T1000 (cell line): ENCODE results near the gene ZSCAN5C.
"Not testable (repeated sequence)": the region's sequence is repeated elsewhere in the genome, so short reads cannot be mapped to it uniquely, and the experiment has no call there.

Source experiments
- DNase-seq: peaks from one replicate; lab custom pipeline; 2025; ENCODE audit warnings: mixed read lengths; lab: John Stamatoyannopoulos, UW

ZSCAN5C gene

DNA sequence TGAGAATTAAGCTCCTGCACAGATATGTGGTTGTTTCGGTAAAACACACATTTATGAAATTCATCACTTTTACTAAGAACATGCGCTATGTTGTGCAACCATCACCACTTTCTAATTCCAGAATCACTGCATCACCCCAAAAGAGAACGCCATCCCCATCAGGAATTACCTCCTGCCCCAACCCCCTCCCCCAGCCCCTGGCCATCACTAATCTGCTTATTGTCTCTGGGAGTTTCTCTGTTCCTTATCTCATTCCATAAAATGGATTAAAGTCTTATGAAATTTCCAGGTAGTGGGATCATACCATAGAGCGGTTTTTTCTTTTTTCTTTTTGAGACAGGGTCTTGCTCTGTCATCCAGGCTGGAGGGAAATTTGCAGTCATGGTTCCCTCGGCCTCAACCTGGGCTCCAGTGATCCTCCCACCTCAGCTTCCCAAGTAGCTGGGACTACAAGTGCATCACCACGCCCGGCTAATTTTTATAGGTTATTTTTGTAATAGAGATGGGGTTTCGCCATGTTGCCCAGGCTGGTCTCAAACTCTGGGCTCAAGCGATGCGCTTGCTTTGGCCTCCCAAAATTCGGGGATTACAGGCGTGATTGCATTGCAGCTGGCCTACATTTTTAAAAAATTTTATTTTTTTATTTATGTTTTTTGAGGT, 8.0 kb upstream of the ZSCAN5C start:
- DNase-seq = no peak

DNA sequence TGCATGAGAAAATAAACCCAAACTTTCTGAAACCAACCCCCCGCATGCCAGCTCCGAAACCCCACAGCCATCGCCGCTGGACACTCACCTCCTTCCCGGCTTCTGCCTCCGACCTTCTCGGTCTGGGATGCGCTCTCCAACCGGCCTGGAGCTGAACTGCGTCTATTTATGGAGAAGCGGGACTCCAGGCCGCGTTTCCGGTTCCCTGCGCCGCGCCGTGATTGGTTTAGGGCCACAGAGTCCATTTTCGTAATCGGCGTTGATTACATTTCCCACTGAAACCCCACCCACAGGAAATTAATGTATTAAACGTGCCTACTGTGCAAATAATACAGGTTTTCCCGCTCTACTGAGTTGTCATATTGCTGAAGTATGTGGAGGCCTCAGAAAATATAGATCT, 4.4 kb upstream of the ZSCAN5C start, which contains the start of gene ZSCAN5B:
Gene ZSCAN5B (minus strand): TSS at position 138 of the 400 bp plus-strand sequence. CDS start 4,731 bp downstream, outside the sequence.
- not testable (repeated sequence) for DNase-seq

DNA sequence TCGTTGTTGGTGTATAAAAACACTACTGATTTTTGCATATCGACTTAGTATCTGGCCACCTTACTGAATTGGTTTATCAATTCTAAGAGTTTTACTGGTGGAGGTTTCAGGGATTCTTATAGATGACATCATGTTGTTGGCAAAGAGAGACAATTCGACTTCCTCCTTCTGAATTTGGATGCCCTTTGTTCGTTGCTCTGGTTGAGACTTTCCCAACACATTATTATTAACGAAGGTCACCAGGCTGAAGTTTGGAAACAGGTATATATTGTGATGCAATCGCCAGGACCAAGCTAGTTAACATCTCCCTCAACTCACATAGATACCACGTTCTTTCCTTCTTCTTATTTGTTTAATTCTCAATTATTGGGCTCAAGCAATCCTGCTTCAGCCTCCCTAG, 2.4 kb upstream of the ZSCAN5C start:
- no peak for DNase-seq

DNA sequence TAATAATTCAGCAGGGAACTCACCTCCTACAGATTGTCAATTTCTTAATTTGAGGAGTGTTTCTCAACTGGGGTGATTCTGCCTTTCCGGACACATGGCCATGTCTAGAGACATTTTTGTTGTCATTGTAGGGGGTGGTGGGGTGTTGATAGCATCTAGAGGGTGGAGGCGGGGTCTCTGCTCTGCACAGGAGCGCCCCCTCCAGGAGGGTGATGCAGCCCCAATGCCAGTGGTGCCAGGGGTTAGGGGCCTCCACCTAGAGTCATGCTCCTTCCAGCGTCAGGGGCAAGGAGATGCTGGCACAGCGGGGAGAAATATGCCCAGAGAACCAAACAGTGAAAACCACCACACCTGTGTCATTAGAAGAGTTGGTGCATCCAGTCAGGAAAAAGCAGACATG, 5.5 kb downstream of the ZSCAN5C start:
- DNase-seq = not testable (repeated sequence)

DNA sequence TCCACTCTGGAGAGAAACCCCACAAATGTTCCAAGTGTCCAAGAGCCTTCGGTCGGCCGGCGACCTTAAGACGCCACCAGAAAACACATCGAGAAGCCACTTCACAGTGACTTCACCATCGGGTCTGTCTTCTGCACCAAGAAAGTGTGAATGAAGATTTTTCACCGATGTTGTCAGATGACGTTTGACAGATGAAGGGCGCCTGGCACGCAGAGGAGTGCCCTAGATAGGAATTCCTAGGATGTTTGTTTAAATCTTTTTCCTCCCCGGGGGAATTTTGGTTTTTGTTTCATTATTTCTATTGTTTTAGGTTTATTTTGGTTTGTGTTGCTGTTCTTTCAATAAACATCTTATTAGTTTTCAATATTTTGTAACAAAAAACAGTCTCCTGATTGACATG, 7.0 kb downstream of the ZSCAN5C start:
- no peak for DNase-seq

DNA sequence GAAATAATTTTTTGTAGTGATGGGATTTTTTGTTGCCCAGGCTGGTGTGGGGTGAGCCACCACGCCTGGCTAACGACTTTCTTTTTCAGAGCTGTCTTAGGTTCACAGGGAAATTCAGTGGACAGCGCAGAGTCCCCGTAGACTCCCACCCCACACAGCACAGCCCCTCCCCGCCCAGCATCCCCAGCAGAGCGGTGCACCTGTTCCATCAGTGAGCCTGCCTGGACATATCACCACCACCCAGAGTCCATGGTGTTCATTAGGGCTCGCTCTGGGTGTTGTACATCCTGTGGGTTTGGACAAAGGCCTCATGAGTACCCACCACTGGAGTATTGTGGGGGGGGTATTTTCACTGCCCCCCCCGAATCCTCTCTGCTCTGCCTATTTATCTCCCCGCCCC, 8.0 kb downstream of the ZSCAN5C start:
- not testable (repeated sequence) for DNase-seq

DNA sequence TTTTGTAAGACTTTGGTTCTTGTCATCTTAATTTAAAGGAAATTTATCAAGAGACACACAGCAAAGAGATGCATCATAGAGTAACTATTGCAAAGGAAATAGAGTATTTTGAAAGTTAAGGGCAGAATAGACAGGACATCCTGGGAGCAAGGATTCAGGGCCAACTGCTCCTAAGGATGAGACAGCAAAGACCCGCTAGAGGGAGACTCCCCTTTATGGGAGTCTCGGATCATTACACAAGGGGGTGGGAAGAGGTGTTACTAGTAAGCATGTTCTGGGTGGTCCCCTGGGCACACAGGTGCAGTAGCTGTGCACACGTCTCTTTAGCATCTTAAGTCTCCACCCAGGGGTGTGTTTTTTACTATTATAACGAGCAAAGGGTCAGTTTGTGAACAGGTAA, 9.6 kb downstream of the ZSCAN5C start:
- DNase-seq = no peak

DNA sequence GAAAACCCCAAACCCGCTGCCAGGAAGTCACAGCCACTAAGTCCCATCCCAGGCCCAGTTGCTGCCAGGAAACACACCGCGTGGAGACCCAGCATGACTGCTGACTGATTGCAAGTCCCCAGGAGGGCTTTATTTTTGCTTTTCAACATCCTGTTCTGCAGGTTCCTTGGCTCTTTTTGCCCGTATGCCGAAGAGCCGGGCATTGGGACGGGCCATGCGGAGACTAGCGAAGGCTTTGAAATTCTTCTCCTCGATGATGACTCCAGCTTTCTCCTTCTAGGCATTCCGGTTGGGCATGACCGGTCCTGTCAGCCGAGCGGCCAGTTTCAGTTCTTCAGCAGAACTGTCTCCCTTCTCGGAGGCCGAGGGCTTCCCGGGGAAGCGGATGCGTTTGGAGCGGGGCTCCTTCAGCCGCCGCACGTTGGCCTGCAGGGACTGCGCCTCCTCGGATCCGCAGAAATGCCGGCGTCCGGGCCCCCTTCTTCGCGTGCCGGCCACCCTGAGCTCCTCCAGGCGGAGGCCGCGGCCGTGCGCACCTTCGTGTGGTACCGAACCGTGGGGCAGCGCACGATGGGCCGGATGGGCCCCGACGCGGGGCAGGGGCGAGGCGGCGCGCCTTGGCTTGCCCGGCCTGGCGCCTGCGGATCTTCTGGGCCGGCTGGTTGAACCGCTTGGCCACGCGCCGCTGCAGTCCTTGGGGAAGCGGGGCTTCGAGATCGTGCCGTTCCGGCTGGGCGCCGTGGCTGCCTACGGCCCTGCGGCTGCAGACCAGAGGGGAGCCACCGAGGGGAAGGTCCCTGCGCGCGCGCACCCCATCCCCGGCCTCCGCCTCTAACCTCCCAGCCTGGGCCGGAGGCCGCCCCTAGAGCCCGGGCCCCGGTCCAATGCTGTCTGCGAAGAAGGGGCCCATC, 15.2 kb downstream of the ZSCAN5C start:
- DNase-seq = no peak

DNA sequence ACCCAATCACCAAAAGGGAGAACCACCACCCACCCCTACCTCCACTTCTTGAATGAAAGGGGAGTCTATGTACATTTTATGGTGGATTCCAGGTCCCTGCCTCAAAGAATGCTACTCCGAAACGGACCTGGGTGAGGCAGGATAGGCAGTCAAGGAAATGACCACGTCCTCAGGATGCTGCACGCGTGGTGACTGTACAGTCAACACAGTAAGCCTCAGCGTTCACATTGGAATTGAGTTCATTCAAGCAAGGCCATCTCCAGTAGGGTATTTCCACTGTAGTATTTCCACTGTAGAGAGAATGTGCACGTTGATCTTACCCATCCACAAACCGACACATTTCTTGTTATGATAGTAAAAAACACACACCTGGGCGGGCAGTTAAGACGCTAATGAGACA, 16.9 kb downstream of the ZSCAN5C start:
- no peak for DNase-seq

DNA sequence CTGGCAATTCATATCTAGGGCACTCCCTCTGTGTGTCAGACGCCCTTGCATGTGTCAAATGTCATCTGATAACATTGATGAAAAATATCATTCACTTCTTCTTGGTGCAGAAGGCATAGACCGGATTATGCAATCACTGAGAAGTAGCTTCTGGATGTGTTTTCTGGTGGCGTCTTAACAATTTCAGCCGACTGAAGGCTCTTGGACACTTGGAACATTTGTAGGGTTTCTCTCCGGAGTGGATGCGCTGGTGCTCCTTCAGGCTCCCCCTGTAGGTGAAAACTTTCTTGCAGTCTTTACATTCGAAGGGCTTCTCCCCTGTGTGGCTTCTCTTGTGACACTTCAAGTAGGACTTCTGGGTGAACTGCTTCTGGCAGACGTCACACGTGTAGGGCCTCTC, 19.4 kb downstream of the ZSCAN5C start:
- not testable (repeated sequence) for DNase-seq

DNA sequence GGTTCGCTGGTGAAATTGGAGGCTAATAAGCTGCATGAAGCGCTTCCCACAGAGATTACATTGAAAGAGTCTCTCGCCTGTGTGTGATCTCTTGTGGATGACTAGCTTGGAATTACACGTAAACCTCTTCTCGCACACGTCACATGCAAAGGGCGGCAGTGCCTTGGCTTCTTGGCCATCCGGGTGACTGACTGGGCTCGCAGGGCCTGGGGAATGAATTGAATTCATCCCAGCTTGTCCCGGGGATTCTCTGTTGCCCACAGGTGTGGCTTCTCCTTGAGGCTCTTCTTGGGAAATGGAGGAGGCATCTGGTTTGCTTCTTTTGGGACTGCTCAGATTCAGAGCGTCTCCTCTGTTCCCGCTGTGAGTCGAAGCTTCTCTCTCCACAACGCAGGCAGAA, 19.8 kb downstream of the ZSCAN5C start:
- no peak for DNase-seq

DNA sequence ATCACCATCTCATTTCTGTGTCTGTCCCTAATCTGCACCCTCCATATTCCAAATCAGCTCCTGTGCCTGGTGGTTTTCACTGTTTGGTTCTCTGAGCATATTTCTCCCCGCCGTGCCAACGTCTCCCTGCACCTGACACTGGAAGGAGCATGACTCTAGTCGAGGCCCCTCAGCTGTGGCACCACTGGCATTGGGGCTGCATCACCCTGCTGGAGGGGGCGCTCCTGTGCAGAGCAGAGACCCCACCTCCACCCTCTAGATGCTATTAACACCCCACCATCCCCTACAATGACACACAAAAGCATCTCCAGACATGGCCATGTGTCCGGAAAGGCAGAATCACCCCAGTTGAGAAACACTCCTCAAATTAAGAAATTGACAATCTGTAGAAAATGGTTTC, 20.8 kb downstream of the ZSCAN5C start:
- no peak for DNase-seq

DNA sequence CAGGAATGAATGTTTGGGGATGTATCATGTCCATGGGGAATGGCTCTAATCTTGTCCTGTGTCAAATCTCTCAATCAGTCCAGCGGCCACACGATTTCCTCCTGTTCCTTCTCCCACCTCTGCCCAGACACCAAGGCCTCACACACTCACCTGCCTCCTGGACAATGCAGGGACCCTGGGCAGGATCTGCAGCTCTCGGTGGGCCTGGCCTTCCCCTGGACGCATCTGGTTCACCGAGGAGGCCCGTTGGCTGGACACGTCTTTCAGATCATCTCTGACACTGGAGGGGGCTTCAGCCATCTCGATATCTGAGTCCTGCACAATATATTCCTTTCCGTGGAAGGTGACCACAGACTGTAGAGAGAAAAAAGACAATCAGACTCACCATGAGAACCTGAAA, 21.4 kb downstream of the ZSCAN5C start:
- DNase-seq = no peak

DNA sequence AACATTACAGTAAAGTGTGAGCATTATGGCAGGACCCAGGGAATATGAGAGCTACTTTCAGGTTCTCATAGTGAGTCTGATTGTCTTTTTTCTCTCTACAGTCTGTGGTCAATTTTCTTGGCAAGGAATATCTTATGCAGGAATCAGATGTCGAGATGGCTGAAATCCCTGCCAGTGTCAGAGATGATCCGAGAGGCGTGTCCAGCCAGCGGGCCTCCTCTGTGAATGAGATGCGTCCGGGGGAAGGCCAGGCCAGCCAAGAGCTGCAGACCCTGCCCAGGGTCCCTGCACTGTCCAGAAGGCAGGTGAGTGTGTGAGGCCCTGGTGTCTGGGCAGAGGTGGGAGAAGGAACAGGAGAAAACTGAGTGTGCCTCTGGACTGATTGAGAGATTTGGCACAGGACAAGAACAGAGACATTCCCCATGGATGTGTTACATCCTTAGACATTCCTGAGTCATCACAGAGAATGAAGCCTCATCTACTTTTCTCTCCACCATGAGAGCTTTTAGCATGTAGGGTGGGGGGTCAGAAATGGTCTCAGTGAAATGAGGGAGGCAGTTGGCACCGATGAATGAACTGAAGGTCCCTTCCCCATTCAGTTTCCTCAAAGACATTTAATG, 43.2 kb downstream of the ZSCAN5C start:
- DNase-seq = no peak

DNA sequence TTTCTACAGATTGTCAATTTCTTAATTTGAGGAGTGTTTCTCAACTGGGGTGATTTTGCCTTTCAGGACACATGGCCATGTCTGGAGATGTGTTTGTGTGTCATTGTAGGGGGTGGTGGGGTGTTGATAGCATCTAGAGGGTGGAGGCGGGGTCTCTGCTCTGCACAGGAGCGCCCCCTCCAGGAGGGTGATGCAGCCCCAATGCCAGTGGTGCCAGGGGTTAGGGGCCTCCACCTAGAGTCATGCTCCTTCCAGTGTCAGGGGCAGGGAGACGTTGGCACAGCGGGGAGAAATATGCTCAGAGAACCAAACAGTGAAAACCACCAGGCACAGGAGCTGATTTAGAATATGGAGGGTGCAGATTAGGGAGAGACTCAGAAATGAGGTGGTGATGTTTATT, 43.7 kb downstream of the ZSCAN5C start:
- not testable (repeated sequence) for DNase-seq

DNA sequence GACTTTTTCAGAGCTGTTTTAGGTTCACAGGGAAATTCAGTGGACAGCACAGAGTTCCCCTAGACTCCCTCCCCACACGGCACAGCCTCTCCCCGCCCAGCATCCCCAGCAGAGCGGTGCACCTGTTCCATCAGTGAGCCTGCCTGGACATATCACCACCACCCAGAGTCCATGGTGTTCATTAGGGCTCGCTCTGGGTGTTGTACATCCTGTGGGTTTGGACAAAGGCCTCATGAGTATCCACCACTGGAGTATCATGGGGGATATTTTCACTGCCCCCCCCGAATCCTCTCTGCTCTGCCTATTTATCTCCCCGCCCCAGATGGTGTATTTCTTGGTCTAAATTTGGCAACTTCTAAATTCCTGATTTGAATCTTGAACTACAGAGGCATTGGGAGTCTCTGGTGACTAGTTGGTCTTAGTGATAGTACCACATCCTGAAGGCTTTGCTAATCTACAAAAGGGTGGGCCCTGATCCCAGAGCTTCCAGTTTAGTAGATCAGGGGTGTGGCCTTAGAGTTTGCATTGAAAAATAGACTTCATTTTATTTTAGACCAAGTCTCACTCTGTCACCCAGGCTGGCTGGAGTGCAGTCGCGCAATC, 46.8 kb downstream of the ZSCAN5C start:
- not testable (repeated sequence) for DNase-seq

DNA sequence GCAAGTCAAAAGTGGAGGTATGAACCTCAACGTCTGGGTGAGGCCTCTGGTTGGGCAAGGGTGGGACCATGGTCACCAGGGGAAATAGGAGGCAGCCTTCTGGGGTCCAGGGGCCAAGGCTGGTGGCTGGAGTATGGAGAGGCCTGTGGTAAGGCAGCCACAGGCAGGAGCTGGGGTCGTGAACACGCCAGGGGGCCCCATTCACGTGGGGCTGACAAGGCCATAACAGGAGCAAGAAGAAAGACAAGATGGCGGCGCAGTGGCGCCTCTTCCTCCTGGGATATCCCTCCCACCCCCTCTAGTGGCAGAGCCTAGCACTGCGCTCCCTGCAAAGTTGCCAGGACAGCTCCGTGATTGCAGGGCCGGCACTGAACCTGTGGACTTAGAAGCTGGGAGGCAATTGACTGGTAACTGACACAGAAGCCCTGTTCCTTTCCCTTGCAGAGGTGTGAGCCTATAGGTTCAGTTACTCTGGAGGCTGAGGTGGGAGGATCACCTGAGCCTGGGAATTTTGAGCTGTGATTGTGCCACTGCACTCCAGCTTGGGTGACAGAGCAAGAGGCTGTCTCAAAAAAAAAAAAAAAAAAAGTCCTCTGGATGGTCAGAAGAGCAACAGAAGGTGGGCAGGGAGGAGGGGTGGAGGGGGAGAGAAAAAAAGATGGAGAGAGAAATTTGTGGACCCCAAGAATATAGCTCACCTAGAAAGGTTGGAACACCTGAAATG, 50.8 kb downstream of the ZSCAN5C start:
- DNase-seq = no peak

DNA sequence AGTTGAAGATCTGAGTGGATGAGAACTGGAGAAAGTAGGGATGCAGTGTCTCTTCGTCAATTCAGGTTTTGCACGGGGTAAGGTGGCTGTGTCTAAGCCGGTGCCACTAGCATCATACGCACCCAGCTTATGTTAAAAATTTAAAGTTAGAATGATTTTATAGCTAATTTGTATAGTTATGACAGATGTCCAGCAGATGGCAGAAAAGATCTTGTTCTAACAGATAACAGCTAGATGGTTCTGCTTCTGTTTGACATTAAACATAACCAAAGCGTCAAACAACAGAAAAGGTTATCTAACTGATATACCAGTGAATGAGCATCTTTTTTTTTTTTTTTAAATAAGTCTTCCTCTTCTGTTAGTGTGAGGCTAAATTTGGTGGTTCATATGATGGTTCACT, 51.7 kb downstream of the ZSCAN5C start:
- no peak for DNase-seq

DNA sequence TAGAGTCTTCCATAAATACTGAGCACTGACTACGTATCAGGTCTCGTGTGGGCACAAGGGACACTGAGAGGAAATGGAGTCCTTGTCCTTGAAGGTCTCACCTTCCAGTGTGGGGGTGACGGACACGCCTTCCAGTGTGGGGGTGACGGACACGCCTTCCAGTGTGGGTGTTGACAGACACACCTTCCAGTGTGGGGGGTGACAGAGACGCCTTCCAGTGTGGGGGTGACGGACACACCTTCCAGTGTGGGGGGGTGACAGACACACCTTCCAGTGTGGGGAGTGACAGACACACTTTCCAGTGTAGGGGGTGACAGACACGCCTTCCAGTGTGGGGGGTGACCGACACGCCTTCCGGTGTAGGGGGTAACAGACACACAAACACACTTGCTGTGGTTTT, 56.2 kb downstream of the ZSCAN5C start:
- DNase-seq = no peak
